ENCODE data around the gene PDSS2.
A peak's percentile ranks its signal among the peaks of the same experiment; 100 is the strongest.

The PDSS2 gene

DNA sequence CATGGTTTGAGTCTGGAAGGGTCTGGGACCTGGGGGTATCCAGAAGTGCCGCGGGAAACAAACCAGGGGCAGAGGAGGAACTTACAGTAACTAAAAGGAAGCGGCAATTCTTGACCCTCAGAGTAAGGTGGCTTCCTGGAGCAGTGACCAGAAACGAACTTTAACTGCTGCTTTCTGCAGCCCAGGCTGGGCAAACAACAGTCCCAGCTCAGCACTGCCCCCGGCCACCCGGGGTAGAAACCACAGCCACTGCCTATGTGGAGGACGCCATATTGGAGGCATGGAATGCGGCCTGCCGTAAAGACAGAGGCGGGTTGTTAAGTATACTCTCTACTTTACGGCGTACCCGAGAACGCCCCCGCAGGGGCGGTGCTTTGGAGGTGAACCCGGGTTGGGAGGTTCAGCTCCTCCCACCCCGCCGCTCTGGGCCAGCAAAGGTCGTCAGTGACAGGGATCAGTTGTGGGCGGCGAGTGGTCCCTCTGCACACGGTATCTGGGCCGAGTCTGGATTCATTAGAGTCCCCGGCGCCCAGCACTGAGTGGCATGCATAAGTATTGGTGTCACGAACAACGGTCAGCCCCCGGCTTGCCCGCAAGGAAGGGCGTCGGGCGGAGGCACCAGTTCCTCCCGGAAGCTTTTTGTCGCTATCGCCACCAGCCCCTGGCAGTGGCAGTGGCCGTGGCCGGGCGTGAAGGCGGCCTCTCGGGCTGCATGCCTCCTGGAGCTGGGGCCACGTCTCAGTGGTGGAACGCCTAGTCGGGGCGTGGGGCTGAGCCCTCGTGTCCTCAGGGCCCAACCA is at the start of gene PDSS2:
PDSS2 (minus strand) TSS at position 282 of the 800 bp plus-strand sequence; CDS start at position 3, 279 bp downstream.
- Histone ChIP-seq H3K36me3 (peaks cover 5% of the 10 kb centered on the region), H3K4me1 (ENCODE audit: control insufficient read depth in 1 of 2, insufficient read depth in 1 of 2, low read depth in 1 of 2, low read length in 1 of 2) (peaks cover 15 to 16% of the 10 kb centered on the region in 2 experiments), H3K9me3 (no peaks in the 10 kb centered on the region), H3K27ac (peak within 1 kb of the TSS; percentile 95), H3K4me3 (ENCODE audit: low read depth in 1 of 2, low read length in 1 of 2) (peak within 1 kb of the TSS; percentile 63 to 89), H3K27me3 (no peaks in the 10 kb centered on the region)
- TF ChIP-seq, protein P1, sequence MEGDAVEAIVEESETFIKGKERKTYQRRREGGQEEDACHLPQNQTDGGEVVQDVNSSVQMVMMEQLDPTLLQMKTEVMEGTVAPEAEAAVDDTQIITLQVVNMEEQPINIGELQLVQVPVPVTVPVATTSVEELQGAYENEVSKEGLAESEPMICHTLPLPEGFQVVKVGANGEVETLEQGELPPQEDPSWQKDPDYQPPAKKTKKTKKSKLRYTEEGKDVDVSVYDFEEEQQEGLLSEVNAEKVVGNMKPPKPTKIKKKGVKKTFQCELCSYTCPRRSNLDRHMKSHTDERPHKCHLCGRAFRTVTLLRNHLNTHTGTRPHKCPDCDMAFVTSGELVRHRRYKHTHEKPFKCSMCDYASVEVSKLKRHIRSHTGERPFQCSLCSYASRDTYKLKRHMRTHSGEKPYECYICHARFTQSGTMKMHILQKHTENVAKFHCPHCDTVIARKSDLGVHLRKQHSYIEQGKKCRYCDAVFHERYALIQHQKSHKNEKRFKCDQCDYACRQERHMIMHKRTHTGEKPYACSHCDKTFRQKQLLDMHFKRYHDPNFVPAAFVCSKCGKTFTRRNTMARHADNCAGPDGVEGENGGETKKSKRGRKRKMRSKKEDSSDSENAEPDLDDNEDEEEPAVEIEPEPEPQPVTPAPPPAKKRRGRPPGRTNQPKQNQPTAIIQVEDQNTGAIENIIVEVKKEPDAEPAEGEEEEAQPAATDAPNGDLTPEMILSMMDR (IDR thresholded peaks at IDR 0.05) = peak; percentile 53

DNA sequence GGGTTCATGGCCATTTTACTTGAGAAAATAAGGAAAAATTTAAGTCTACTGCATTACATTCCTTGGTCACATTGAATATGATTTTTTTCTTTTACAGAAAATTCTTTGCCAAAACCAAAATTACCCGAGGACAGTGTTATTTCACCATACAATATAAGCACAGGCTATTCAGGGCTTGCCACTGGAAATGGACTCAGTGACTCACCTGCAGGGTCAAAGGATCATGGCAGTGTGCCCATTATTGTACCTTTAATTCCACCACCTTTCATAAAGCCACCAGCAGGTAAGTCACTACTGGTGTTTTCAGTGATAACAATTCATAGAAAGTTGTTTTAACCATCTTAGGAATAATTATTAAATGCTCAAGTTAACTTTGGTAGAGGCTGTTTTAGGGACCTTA is 46.8 kb upstream of the PDSS2 start:
- Histone ChIP-seq H3K27me3 (peaks cover 45% of the 10 kb centered on the region), H3K4me3 (ENCODE audit: low read depth in 1 of 2, low read length in 1 of 2) (no peak overlapping the region), H3K4me1 (ENCODE audit: control insufficient read depth in 1 of 2, insufficient read depth in 1 of 2, low read depth in 1 of 2, low read length in 1 of 2) (no peaks in the 10 kb centered on the region), H3K36me3 (no peaks in the 10 kb centered on the region), H3K27ac (no peak overlapping the region), H3K9me3 (no peaks in the 10 kb centered on the region)
- TF ChIP-seq, protein P1 (IDR thresholded peaks at IDR 0.05) = no peak

GRCh38 chr6:107504270-107505026 is 45.1 kb upstream of the PDSS2 start:
- Histone ChIP-seq H3K27ac (no peak overlapping the region), H3K4me1 (ENCODE audit: control insufficient read depth in 1 of 2, insufficient read depth in 1 of 2, low read depth in 1 of 2, low read length in 1 of 2) (no peaks in the 10 kb centered on the region), H3K4me3 (ENCODE audit: low read depth in 1 of 2, low read length in 1 of 2) (no peak overlapping the region), H3K36me3 (no peaks in the 10 kb centered on the region), H3K9me3 (no peaks in the 10 kb centered on the region), H3K27me3 (peaks cover 54% of the 10 kb centered on the region)
- TF ChIP-seq, protein P1 (IDR thresholded peaks at IDR 0.05) = no peak

- no peak overlapping the region for H3K4me3 ChIP-seq (ENCODE audit: low read depth in 1 of 2, low read length in 1 of 2)
- TF ChIP-seq, protein P1 (IDR thresholded peaks at IDR 0.05) = no peak
- no peaks in the 10 kb centered on the region for H3K4me1 ChIP-seq (ENCODE audit: control insufficient read depth in 1 of 2, insufficient read depth in 1 of 2, low read depth in 1 of 2, low read length in 1 of 2)
- H3K9me3 ChIP-seq = no peaks in the 10 kb centered on the region
- no peaks in the 10 kb centered on the region for H3K36me3 ChIP-seq
- H3K27ac ChIP-seq = no peak overlapping the region
- H3K27me3 ChIP-seq = peaks cover 93% of the 10 kb centered on the region
These were observed 37.7 kb upstream of the PDSS2 start for GRCh38 chr6:107496892-107497684.

GRCh38 chr6:107495971-107496370 is 36.6 kb upstream of the PDSS2 start:
- Histone ChIP-seq H3K9me3 (no peaks in the 10 kb centered on the region), H3K4me1 (ENCODE audit: control insufficient read depth in 1 of 2, insufficient read depth in 1 of 2, low read depth in 1 of 2, low read length in 1 of 2) (peaks cover 1 to 7% of the 10 kb centered on the region in 2 experiments), H3K27ac (no peak overlapping the region), H3K4me3 (ENCODE audit: low read depth in 1 of 2, low read length in 1 of 2) (no peak overlapping the region), H3K27me3 (peaks cover 93% of the 10 kb centered on the region), H3K36me3 (no peaks in the 10 kb centered on the region)
- TF ChIP-seq, protein P1 (IDR thresholded peaks at IDR 0.05) = no peak

Measured in neutrophil (primary cell).